Airway epithelial cell (primary cell): ENCODE data around the gene STK11IP. TPM values are rescaled to one million over a fixed set of nuclear protein-coding genes. Genes with fewer than 3 reads are reported as not detected.

Experiments used
- total RNA-seq: library from RNA; depleted of rRNA; stranded (reverse); fragments of >200 nt; gene quantifications from 2 replicates; pipeline ENCODE4 v1.2.3, GENCODE V29; 2015

STK11IP gene, protein sequence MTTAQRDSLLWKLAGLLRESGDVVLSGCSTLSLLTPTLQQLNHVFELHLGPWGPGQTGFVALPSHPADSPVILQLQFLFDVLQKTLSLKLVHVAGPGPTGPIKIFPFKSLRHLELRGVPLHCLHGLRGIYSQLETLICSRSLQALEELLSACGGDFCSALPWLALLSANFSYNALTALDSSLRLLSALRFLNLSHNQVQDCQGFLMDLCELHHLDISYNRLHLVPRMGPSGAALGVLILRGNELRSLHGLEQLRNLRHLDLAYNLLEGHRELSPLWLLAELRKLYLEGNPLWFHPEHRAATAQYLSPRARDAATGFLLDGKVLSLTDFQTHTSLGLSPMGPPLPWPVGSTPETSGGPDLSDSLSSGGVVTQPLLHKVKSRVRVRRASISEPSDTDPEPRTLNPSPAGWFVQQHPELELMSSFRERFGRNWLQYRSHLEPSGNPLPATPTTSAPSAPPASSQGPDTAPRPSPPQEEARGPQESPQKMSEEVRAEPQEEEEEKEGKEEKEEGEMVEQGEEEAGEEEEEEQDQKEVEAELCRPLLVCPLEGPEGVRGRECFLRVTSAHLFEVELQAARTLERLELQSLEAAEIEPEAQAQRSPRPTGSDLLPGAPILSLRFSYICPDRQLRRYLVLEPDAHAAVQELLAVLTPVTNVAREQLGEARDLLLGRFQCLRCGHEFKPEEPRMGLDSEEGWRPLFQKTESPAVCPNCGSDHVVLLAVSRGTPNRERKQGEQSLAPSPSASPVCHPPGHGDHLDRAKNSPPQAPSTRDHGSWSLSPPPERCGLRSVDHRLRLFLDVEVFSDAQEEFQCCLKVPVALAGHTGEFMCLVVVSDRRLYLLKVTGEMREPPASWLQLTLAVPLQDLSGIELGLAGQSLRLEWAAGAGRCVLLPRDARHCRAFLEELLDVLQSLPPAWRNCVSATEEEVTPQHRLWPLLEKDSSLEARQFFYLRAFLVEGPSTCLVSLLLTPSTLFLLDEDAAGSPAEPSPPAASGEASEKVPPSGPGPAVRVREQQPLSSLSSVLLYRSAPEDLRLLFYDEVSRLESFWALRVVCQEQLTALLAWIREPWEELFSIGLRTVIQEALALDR
- total RNA-seq = 12.5 and 18.9 TPM in 2 replicates

GRCh38 chr2:219597552-219598307 is at the start of gene STK11IP:
Gene STK11IP (plus strand): TSS chr2:219597857. CDS start chr2:219598120, 263 bp downstream.

GRCh38 chr2:219571311-219572236 is 26.1 kb upstream of the STK11IP start, which contains the start of gene OBSL1:
Gene OBSL1 (minus strand): TSS chr2:219571539. CDS start chr2:219571232, 307 bp downstream.

DNA sequence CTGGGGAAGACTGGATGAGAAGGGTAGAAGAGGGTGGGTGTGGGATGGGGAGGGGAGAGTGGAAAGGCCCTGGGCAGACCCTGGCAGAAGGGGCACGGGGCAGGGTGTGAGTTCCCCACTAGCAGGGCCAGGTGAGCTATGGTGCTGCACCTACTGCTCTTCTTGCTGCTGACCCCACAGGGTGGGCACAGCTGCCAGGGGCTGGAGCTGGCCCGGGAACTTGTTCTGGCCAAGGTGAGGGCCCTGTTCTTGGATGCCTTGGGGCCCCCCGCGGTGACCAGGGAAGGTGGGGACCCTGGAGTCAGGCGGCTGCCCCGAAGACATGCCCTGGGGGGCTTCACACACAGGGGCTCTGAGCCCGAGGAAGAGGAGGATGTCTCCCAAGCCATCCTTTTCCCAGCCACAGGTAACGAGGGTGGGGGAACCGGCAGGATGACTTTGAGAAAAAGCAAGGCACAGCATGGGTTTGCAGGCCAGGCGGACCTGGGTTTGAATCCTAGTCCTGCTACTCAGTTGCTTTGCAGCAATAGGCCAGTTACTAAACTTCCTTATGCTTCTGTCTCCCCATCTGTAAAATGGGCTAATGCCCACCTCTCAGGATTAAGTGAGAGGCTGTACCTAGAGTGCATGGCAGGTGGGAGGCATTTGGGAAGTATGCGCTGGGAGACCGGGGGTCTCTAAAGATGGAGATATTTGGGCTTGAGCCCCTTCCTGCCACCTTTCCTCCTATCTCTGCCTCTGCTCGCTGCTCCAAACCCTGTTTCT is 25.2 kb upstream of the STK11IP start, which contains the start of gene INHA:
TSS of gene INHA (plus strand) at position 74 of the 765 bp plus-strand sequence. CDS start at position 139, 65 bp downstream.

DNA sequence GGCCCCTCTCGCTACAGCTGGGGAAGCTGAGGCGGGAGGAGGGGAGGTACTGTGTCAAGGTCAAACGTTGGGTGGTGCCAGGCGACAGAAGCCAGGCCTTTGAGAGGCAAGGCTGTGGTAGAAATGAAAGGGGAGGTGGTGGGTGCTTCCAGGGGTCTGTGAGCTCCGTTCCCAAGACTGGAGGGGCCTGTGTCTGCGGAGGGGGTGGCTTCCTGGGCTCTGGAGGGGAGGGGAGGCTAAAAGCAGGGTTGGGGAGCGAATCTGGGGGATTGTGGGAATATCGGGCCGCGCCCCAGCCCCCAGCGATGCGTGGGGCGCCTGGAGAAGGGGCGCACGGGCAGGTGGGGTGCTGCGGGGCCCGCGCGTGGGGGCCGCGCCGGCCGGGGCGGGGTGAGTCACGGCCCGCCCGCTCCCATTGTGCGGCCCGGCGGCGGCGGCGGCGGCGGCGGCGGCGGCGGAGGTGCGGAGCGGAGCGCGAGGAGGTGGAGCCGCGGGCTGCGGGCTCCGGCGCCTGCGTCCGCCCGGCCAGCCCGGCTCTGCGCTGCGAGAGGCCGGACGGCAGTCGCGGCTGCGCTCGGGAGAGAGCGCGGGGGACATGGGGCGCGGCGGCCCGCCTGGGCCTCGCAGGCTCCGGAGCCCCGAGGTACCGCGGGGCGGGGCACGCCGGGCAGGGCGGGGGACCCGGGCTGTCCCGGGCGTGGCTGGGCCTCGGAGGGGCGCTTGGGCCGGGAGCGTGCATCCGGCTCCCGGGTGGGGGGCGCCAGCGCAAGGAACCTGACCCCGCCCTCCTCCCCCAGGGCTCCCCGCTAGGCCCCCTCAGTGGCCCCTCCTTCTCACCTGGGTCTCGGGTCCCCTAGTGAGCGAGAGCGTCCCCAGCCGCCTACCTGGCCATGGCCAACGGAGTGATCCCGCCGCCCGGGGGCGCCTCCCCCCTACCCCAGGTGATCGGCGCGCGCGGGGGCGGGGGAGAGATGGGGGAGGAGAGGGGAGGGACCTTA is 29.7 kb downstream of the STK11IP start, which contains the start of gene SLC4A3:
TSS of gene SLC4A3 (plus strand) at position 528 of the 998 bp plus-strand sequence. CDS start at position 891, 363 bp downstream.

Other genes with a start within 250 kb of the STK11IP start
- gene DNPEP, start 209.9 kb upstream of the STK11IP start, total RNA-seq = 35.7 and 41.8 TPM in 2 replicates
- gene DES, start 179.5 kb upstream of the STK11IP start, total RNA-seq = not detected in 2 replicates
- 7.5 and 9.0 TPM in 2 replicates for gene SPEG, start 163.0 kb upstream of the STK11IP start, total RNA-seq
- 24.4 and 32.1 TPM in 2 replicates for gene GMPPA, start 99.0 kb upstream of the STK11IP start, total RNA-seq
- not detected in 2 replicates for gene ASIC4, start 83.4 kb upstream of the STK11IP start, total RNA-seq
- 168 and 186 TPM in 2 replicates for gene CHPF, start 54.0 kb upstream of the STK11IP start, total RNA-seq
- gene TMEM198, start 53.8 kb upstream of the STK11IP start, total RNA-seq = 0.78 and 0.93 TPM in 2 replicates
- 35.3 and 35.9 TPM in 2 replicates for gene OBSL1, start 26.3 kb upstream of the STK11IP start, total RNA-seq
- gene INHA, start 25.5 kb upstream of the STK11IP start, total RNA-seq = not detected in 2 replicates
- 5.9 and 6.5 TPM in 2 replicates for gene SLC4A3, start 29.8 kb downstream of the STK11IP start, total RNA-seq